Measurements from ENCODE around the gene PTPN9.

Gene PTPN9

DNA sequence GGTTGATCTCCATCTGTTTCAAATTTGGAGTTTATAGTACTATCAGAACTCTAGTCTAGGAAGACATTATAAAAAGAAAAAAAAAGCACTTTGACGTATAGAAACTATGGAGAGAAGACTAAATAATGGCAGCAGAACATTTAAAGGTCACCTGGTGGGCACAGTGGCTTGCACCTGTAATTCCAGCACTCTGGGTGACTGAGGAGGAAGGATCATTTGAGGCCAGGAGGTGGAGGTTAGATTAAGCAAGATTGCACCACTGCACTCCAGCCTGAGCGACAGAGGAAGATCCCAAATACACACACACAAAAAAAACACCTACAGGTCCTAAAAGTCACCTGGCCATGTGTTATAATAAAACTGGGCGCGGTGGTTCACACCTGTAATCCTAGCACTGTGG, 141.4 kb downstream of the PTPN9 start:
- Histone ChIP-seq H4K20me1 (ENCODE audit: insufficient read depth, low read length) (peaks cover 65% of the 10 kb centered on the region), H3K36me3 (replicated peaks; ENCODE audit: low read depth, low read length) (peaks cover 25% of the 10 kb centered on the region), H3K79me2 (ENCODE audit: low read length) (peaks cover 99% of the 10 kb centered on the region)

DNA sequence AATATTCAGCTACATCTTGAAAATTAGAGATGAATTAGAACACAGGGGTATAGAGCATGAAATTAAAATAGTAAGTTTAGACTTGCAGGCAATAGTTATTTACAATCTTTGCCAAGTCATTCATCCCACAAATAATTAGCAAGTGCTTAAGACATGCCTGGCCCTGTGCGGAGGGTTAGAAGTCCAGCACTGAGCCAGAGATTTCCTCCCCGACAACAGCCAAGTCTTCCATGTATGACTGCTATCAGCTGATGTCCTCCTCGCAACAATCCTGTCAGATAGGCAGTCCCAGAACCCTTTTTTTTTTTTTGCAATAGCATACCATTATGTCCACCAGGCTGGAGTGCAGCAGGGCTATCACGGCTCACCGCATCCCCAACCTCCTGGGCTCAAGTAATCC, 142.2 kb downstream of the PTPN9 start:
- no peaks in the 10 kb centered on the region for H3K4me1 ChIP-seq (ENCODE audit: low read length)
- no peak overlapping the region for H2AFZ ChIP-seq (ENCODE audit: low read depth, low read length)
- H3K9ac ChIP-seq (ENCODE audit: low read length), result no peak overlapping the region
- H3K36me3 ChIP-seq (replicated peaks; ENCODE audit: low read depth, low read length), result peaks cover 25% of the 10 kb centered on the region
- H3K79me2 ChIP-seq (ENCODE audit: low read length), result peaks cover 100% of the 10 kb centered on the region
- H3K4me3 ChIP-seq (ENCODE audit: low read length), result no peak overlapping the region
- no peak overlapping the region for H3K27ac ChIP-seq (ENCODE audit: low read length)
- no peaks in the 10 kb centered on the region for H3K27me3 ChIP-seq (ENCODE audit: low read depth, low read length)
- TF ChIP-seq EZH2phosphoT487 (IDR thresholded peaks at IDR 0.05; ENCODE audit: low read depth), result no peak
- TF ChIP-seq, protein P1, sequence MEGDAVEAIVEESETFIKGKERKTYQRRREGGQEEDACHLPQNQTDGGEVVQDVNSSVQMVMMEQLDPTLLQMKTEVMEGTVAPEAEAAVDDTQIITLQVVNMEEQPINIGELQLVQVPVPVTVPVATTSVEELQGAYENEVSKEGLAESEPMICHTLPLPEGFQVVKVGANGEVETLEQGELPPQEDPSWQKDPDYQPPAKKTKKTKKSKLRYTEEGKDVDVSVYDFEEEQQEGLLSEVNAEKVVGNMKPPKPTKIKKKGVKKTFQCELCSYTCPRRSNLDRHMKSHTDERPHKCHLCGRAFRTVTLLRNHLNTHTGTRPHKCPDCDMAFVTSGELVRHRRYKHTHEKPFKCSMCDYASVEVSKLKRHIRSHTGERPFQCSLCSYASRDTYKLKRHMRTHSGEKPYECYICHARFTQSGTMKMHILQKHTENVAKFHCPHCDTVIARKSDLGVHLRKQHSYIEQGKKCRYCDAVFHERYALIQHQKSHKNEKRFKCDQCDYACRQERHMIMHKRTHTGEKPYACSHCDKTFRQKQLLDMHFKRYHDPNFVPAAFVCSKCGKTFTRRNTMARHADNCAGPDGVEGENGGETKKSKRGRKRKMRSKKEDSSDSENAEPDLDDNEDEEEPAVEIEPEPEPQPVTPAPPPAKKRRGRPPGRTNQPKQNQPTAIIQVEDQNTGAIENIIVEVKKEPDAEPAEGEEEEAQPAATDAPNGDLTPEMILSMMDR (IDR thresholded peaks at IDR 0.05; ENCODE audit: low read depth, low read length), result no peak
- H4K20me1 ChIP-seq (ENCODE audit: insufficient read depth, low read length), result peaks cover 68% of the 10 kb centered on the region
- no peak overlapping the region for H3K4me2 ChIP-seq (ENCODE audit: low read length)
- no peaks in the 10 kb centered on the region for H3K9me3 ChIP-seq (ENCODE audit: insufficient read depth, low read length)

More for the DNA sequence above, 141.4 kb downstream of the PTPN9 start:
- no peak overlapping the region for H3K9ac ChIP-seq (ENCODE audit: low read length)
- TF ChIP-seq, protein P1 (IDR thresholded peaks at IDR 0.05; ENCODE audit: low read depth, low read length), result no peak
- no peak for TF ChIP-seq EZH2phosphoT487 (IDR thresholded peaks at IDR 0.05; ENCODE audit: low read depth)
- H3K27me3 ChIP-seq (ENCODE audit: low read depth, low read length), result no peaks in the 10 kb centered on the region
- no peak overlapping the region for H2AFZ ChIP-seq (ENCODE audit: low read depth, low read length)
- H3K4me2 ChIP-seq (ENCODE audit: low read length), result no peak overlapping the region
- no peak overlapping the region for H3K4me3 ChIP-seq (ENCODE audit: low read length)
- H3K4me1 ChIP-seq (ENCODE audit: low read length), result no peaks in the 10 kb centered on the region
- no peaks in the 10 kb centered on the region for H3K9me3 ChIP-seq (ENCODE audit: insufficient read depth, low read length)
- no peak overlapping the region for H3K27ac ChIP-seq (ENCODE audit: low read length)

DNA sequence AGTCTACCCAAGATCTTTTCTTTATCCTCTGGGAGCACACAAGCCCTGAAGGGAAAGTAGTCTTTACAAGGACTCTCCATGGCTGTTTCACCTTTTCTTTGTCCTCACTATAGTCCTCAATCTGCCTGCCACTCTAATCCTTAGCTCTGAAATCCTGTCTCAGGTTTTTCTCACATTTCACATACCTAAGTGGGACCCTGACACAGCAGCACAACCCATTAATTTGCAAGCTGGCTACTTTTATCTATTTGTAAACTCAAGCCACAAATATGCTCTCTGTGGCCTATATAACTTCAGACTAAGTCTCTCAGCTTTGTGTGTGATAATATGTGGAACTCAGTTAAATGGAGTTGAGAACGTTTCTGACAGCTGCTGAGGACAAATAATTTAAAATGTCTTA, 147.4 kb downstream of the PTPN9 start:
- TF ChIP-seq, protein P1 (IDR thresholded peaks at IDR 0.05; ENCODE audit: low read depth, low read length), result no peak
- no peak for TF ChIP-seq EZH2phosphoT487 (IDR thresholded peaks at IDR 0.05; ENCODE audit: low read depth)
- no peak overlapping the region for H3K4me2 ChIP-seq (ENCODE audit: low read length)
- no peak overlapping the region for H3K4me3 ChIP-seq (ENCODE audit: low read length)
- no peaks in the 10 kb centered on the region for H3K9me3 ChIP-seq (ENCODE audit: insufficient read depth, low read length)
- H4K20me1 ChIP-seq (ENCODE audit: insufficient read depth, low read length), result peaks cover 50% of the 10 kb centered on the region
- no peaks in the 10 kb centered on the region for H3K4me1 ChIP-seq (ENCODE audit: low read length)
- peaks cover 35% of the 10 kb centered on the region for H3K36me3 ChIP-seq (replicated peaks; ENCODE audit: low read depth, low read length)
- no peak overlapping the region for H2AFZ ChIP-seq (ENCODE audit: low read depth, low read length)
- no peak overlapping the region for H3K27ac ChIP-seq (ENCODE audit: low read length)
- no peak overlapping the region for H3K9ac ChIP-seq (ENCODE audit: low read length)
- H3K79me2 ChIP-seq (ENCODE audit: low read length), result peaks cover 68% of the 10 kb centered on the region
- H3K27me3 ChIP-seq (ENCODE audit: low read depth, low read length), result no peaks in the 10 kb centered on the region

DNA sequence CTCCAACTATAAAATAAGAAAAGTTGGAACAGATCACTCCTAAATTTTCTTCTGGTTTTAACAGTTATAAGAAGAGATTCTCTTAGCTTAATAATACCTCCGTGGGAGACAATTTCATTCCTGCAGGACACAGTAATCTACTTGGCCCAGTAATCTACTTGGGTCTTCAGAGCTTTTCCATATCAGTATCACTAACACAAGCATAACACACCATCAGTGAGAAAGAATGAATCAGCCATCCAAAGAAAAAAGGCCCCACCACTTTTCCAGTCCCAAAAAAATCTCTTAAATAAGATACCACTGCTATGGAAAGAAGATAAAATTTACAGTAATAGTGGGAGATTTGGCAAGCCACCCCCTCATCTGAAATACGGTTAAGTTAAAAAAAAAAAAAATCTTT, 147.8 kb downstream of the PTPN9 start:
- peaks cover 35% of the 10 kb centered on the region for H3K36me3 ChIP-seq (replicated peaks; ENCODE audit: low read depth, low read length)
- no peaks in the 10 kb centered on the region for H3K27me3 ChIP-seq (ENCODE audit: low read depth, low read length)
- H3K79me2 ChIP-seq (ENCODE audit: low read length), result peaks cover 64% of the 10 kb centered on the region
- no peak overlapping the region for H3K9ac ChIP-seq (ENCODE audit: low read length)
- no peak overlapping the region for H3K4me2 ChIP-seq (ENCODE audit: low read length)
- no peak overlapping the region for H3K27ac ChIP-seq (ENCODE audit: low read length)
- no peak for TF ChIP-seq EZH2phosphoT487 (IDR thresholded peaks at IDR 0.05; ENCODE audit: low read depth)
- TF ChIP-seq, protein P1 (IDR thresholded peaks at IDR 0.05; ENCODE audit: low read depth, low read length), result no peak
- H3K4me1 ChIP-seq (ENCODE audit: low read length), result no peaks in the 10 kb centered on the region
- no peak overlapping the region for H2AFZ ChIP-seq (ENCODE audit: low read depth, low read length)
- no peak overlapping the region for H3K4me3 ChIP-seq (ENCODE audit: low read length)
- H3K9me3 ChIP-seq (ENCODE audit: insufficient read depth, low read length), result no peaks in the 10 kb centered on the region
- H4K20me1 ChIP-seq (ENCODE audit: insufficient read depth, low read length), result peaks cover 46% of the 10 kb centered on the region

Measured in OCI-LY3 (cell line).